Measurements from ENCODE around the gene SECTM1.
A peak's percentile ranks its signal among the peaks of the same experiment; 100 is the strongest.

Gene SECTM1

GRCh38 chr17:82277851-82278250 is 55.7 kb downstream of the SECTM1 start:
- no peak for DNase-seq

- no peak for DNase-seq
Observed at GRCh38 chr17:82276938-82277337, 56.6 kb downstream of the SECTM1 start.

DNA sequence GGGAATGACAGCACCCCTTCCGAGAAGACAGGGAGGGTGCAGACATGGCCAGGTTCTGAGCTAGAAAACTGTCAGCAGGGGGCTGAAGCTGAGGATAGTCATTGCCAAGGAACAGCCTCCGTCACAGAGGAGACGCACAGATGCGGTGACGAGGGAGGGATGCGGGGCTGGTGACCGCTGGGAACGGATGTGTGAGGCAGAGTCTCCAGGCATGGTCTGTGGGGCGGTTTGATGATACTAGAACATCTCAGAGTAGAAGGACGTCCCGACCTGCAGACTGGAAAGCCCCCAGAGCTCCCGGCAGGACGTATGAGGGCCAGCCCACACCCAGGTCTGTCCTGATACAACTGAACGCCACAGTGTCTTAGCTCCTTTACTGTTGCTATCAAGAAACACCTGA is 58.2 kb downstream of the SECTM1 start:
- no peak for DNase-seq

- no peak for DNase-seq
Observed at GRCh38 chr17:82274134-82275020, 59.2 kb downstream of the SECTM1 start.

GRCh38 chr17:82273327-82274133 is 60.0 kb downstream of the SECTM1 start, which contains the start of gene CSNK1D:
Gene CSNK1D (minus strand): TSS chr17:82273700. CDS start chr17:82273381, 319 bp downstream.
- DNase-seq = peak; percentile 94

GRCh38 chr17:82272495-82273326 is 60.9 kb downstream of the SECTM1 start:
- DNase-seq = peak; percentile 40

DNA sequence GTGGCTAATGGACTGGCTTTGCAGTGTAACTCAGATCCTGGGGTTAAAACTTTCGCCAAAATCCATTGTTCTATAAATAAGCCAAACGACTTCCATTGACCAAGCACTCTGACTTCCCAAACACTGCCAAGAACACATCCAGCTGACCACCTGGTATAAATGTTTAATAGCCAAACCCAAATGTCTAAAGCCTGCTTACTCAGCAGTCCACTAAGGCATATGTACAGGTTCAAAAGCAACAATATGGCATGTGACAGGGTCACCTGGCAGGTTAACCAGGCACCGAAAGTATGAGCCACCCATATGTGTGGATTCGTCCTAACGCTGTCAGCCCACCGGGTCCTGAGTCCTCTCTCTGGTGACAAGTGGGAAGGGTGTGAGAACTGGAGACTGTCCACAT is 62.2 kb downstream of the SECTM1 start:
- no peak for DNase-seq
